Uterus (tissue), 2 donors: ENCODE measurements around the gene NLGN1.

ENCODE experiments used
- POLR2A ChIP-seq, 2 donors: fragments of 450-650 bp; IDR thresholded peaks; one replicate each; pipeline ENCODE4 v1.6.1; 2016; ENCODE audit warnings: antibody characterized with exemption in 2 of 2, mild to moderate bottlenecking in 1 of 2, moderate library complexity in 1 of 2
- TF ChIP-seq, protein P1 (sequence below), 4 experiments: fragments of 200-600 bp in 2 of 4; fragments of 450-650 bp in 2 of 4; sonication (generic) in 2 of 4; IDR thresholded peaks; one replicate each; pipeline ENCODE4 v1.5.1; 2016 to 2019; ENCODE audit warnings: antibody characterized with exemption in 4 of 4, mild to moderate bottlenecking in 2 of 4, moderate library complexity in 1 of 4

GRCh38 chr3:174191895-174192294 lies 794.4 kb downstream of the NLGN1 start:
- TF ChIP-seq, protein P1, sequence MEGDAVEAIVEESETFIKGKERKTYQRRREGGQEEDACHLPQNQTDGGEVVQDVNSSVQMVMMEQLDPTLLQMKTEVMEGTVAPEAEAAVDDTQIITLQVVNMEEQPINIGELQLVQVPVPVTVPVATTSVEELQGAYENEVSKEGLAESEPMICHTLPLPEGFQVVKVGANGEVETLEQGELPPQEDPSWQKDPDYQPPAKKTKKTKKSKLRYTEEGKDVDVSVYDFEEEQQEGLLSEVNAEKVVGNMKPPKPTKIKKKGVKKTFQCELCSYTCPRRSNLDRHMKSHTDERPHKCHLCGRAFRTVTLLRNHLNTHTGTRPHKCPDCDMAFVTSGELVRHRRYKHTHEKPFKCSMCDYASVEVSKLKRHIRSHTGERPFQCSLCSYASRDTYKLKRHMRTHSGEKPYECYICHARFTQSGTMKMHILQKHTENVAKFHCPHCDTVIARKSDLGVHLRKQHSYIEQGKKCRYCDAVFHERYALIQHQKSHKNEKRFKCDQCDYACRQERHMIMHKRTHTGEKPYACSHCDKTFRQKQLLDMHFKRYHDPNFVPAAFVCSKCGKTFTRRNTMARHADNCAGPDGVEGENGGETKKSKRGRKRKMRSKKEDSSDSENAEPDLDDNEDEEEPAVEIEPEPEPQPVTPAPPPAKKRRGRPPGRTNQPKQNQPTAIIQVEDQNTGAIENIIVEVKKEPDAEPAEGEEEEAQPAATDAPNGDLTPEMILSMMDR (IDR thresholded peaks at IDR 0.05), result no peak
- TF ChIP-seq POLR2A (IDR thresholded peaks at IDR 0.05), result no peak
